GM21526 (cell line): ENCODE data around the gene TRABD.

Source experiments
- ATAC-seq: cut with Tn5 transposase; IDR thresholded peaks from one replicate; pipeline ENCODE4 v1.9.1; 2021; ENCODE audit warnings: moderate library complexity; ENCODE audit not compliant: unreplicated experiment, low FRiP score

TRABD gene

GRCh38 chr22:50173311-50173982 is 12.3 kb upstream of the TRABD start:
- no peak for ATAC-seq

GRCh38 chr22:50173983-50174355 is 11.7 kb upstream of the TRABD start:
- ATAC-seq = no peak

- ATAC-seq = no peak
These were observed 11.1 kb upstream of the TRABD start for GRCh38 chr22:50174382-50175190.

- ATAC-seq = no peak
These were observed 10.6 kb upstream of the TRABD start for GRCh38 chr22:50175191-50175461.

GRCh38 chr22:50175921-50176849 is 9.5 kb upstream of the TRABD start:
- no peak for ATAC-seq

GRCh38 chr22:50176850-50177536 is 8.7 kb upstream of the TRABD start:
- ATAC-seq = no peak

- no peak for ATAC-seq
These were observed 7.9 kb upstream of the TRABD start for GRCh38 chr22:50177537-50178470.

GRCh38 chr22:50178471-50178864 is 7.2 kb upstream of the TRABD start:
- no peak for ATAC-seq

- no peak for ATAC-seq
These were observed 6.5 kb upstream of the TRABD start for GRCh38 chr22:50178871-50179869.

GRCh38 chr22:50179937-50180726 is 5.6 kb upstream of the TRABD start:
- ATAC-seq = no peak

- no peak for ATAC-seq
These were observed 4.8 kb upstream of the TRABD start for GRCh38 chr22:50180727-50181521.

- no peak for ATAC-seq
These were observed 3.3 kb upstream of the TRABD start for GRCh38 chr22:50182176-50183081.

- ATAC-seq = no peak
These were observed 2.4 kb upstream of the TRABD start for GRCh38 chr22:50183141-50183971.

- ATAC-seq = no peak
These were observed 1.5 kb upstream of the TRABD start for GRCh38 chr22:50184004-50184901.
